SK-N-MC (cell line): ENCODE measurements around the gene NUAK1.

Source experiments
- EZH2 ChIP-seq: fragments of 200-600 bp; sonication (generic); IDR thresholded peaks from one replicate; pipeline ENCODE4 v1.6.1; 2017; ENCODE audit warnings: antibody characterized with exemption
- POLR2AphosphoS5 ChIP-seq: IDR thresholded peaks from 2 replicates; pipeline ENCODE4 v1.6.1; 2012; ENCODE audit warnings: mild to moderate bottlenecking, low read depth, low read length, borderline replicate concordance

DNA sequence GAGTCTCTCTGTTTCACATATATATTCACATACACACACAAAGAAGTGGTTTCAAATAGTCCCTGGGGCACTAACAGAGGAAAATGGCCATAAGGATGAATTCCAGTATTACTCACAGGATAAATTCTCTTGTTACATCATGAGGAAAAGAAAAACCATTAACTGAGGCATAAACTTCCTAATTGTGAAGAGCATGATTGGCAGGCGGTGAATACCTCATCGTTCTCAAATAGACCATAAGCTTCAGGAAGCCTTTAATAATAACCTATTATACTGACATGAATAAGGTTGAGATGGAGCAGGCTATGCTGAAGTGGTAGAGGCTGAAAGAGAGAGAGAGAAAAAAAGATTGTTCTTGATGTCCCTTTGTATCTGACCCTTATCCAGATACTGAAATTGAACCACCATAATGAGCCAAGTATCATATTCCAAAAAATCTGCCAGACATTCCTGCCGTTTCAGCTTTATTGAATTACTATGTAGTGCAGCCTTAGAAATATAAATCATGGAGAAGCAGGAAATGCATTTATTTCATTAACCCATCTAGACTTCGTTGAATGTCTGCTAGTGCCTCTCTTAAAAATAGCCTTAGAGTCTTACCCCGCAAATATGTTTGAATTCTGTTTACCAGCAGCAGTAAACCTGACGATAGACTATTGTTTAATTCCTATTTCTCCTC is 86.8 kb downstream of the NUAK1 start:
- TF ChIP-seq POLR2AphosphoS5 (no peak), EZH2 (no peak)
